GM21576 (cell line): Measurements from ENCODE around the gene RAET1E.
"Not testable (repeated sequence)": the region's sequence is repeated elsewhere in the genome, so short reads cannot be mapped to it uniquely, and the experiment has no call there.

Source experiments
- ATAC-seq: cut with Tn5 transposase; IDR thresholded peaks from one replicate; pipeline ENCODE4 v1.9.1; 2021; ENCODE audit warnings: mild to moderate bottlenecking, moderate library complexity; ENCODE audit not compliant: unreplicated experiment

The RAET1E gene

GRCh38 chr6:149891864-149892263, 6.0 kb downstream of the RAET1E start:
- ATAC-seq = not testable (repeated sequence)

DNA sequence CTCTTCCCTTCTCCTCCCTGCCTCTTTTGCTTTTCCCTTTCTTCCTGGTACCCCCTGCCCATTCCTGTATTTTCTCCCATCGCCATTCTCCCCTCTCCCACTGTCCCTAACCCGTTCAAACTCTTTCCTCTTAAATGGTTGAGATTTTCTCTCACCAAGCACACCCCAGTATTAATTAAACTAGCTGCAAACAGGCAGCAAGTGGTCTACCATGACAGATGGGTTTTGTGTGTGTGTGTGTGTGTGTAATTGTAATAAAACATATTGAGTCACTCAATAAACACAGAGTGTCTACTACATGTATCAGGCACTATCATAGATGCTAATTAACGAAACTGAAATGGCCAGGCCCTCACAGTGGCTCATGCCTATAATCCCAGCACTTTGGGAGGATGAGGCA, 6.7 kb downstream of the RAET1E start:
- no peak for ATAC-seq

GRCh38 chr6:149890629-149891045, 7.3 kb downstream of the RAET1E start:
- ATAC-seq = no peak

DNA sequence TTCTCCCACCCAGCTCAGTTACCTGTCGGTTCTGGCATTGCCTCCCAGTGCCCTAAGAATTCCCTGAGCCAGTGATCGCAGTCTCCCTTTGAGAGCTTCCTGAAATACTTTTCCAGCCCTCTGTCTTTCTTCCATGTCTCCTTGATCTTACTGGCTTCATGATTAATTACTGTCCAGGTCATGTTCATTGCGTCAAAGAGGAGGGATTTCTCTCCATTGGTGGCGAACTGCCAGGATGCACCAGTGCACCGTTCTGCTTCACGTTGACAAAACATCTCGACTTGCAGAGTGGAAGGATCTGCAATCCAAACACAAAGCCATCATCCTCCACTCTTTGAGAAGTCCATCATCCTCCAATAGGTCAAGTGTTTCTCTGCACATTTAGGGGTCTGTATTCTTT, 8.6 kb downstream of the RAET1E start:
- no peak for ATAC-seq

DNA sequence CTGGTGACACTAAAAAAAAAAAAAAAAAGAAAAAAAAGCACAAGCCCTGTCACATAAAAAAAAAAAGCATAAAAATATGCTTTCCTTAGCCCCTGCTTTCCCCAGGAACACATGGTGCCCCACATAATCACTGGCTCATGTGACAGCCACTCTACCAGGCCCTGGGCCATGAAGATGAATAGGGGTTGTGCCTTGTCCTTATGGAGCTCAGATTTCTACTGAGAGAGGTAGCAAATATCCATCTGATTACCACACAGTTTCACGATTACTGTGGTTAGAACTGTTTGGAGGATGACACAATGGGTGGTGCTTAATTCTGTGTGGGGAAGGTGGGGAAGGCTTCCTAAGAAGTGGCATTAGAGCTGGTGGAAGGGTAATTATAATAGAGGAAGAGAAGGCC, 9.3 kb downstream of the RAET1E start:
- ATAC-seq = no peak

- no peak for ATAC-seq
These were observed 9.8 kb downstream of the RAET1E start for GRCh38 chr6:149888093-149888492.

DNA sequence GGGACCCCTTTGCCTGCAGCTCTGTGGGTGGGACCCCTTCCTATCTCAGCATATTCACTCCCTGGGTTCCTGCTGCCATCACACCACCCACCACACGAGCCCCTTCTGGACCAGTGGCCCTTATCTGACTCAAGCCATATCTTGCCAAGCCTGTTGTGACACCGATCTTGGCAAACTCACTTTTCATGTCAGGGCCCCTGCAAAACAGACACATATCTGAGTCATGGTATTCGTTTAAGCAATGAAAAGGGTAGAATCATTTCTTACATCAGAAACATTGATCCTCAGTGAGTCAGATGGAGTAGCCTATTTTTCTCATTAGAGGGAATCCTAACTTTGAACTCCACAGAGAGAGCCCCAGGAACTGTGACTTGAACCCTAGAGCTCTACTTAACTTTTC, 10.6 kb downstream of the RAET1E start:
- no peak for ATAC-seq

DNA sequence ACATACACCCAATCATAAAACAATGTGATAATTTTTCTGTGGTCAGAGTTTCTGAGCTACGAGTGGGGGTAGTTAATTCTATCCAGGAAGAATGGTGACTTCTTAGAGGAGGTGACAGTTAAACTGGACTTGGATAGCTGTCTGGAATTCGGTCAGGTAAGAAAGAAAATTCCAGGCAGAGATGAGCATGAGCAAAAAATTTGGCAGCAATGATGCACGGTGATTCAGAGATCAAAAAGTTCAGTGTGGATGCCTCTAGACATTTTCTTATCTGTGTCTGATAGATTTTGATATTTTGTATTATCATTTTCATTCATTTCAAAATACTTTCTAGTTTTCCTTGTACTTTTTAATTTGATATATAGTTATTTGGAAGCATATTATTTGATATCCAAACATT, 12.0 kb downstream of the RAET1E start:
- no peak for ATAC-seq

DNA sequence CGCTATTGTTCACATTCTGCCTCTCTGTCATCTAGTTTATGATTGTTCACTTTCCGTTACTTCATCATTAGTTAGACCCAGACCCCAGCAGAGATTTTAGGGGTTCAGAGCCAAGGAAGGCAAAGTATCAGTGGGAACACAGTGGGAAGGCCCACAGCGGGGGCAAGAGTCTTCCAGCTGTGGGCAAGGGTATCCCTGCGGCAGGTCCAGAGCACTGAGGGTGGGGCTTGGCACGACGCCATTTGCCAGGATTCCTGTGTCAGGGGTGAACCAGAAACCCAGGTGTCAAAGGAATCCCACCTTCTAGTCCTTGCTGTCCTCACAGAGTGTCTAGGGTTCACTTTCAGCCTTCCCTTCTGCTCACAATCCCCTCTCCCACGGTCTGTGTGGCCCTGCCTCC, 13.3 kb downstream of the RAET1E start:
- no peak for ATAC-seq

GRCh38 chr6:149884215-149884614, 13.7 kb downstream of the RAET1E start:
- ATAC-seq = no peak

DNA sequence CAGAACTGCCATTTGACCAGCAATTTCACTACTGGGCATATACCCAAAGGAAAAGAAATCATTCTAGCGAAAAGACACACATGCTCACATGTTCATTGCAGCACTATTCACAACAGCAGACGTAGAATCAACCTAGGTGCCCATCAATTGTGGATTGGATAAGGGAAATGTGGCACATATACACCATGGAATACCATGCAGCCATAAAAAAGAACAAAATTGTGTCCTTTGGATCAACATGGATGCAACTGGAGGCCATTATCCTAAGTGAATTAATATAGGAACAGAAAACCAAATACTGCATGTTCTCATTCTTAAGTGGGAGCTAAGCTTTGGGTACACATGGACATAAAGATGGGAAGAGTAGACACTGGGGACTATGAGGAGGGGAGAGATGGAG, 16.1 kb downstream of the RAET1E start:
- ATAC-seq = no peak

- no peak for ATAC-seq
These were observed 16.7 kb downstream of the RAET1E start for GRCh38 chr6:149881066-149881766.

DNA sequence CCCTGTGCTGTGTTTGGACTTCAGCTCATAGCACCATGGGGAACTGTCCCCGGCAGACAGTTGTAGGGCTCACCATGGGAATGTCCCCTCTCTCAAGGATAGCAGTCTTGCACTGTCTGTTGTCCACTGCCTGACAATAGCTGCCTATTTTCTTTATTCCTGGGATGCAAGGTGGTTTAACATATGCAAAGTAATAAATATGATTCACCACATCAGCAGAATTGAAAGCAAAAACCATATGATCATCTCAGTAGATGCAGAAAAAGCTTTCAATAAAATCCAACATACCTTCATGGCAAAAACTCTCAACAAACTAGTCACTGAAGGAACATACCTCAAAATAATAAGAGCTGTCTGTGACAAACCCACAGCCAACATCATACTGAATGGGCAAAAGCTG, 20.3 kb downstream of the RAET1E start:
- no peak for ATAC-seq

DNA sequence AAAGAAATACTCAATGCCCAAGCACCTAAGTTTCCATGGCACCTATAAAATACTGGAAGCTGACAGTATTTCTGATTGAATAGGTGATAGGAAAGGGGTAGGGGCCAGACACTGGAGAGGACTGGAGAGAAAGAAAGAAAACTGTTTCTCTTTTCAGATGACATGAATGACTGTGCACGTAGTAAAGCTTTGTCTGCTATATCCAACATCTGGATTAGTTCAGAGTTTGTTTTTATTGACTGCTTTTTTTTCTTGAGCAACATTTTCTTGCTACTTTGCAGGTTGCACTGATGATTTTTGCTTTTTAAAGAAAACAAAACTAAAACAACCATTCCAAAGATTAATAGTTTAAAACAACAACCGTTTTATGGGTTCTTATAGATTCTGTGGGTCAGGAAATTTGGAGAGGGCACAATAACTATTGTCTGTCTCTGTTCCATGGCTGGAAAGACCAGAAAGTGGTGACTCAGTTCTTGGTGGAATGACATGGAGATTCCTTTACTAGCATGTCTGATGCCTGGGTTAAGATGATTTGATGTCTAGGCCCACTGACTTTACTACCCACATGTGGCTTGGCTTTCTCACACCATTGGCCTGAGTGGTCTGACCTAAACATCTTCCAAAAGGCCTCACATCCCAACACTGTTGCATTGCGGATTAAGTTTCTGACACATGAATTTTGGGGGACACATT, 21.5 kb downstream of the RAET1E start:
- no peak for ATAC-seq

- ATAC-seq = no peak
These were observed 25.7 kb downstream of the RAET1E start for GRCh38 chr6:149872233-149872632.

- no peak for ATAC-seq
These were observed 26.7 kb downstream of the RAET1E start for GRCh38 chr6:149871182-149871581.

- ATAC-seq = no peak
These were observed 28.5 kb downstream of the RAET1E start for GRCh38 chr6:149869275-149869892.

DNA sequence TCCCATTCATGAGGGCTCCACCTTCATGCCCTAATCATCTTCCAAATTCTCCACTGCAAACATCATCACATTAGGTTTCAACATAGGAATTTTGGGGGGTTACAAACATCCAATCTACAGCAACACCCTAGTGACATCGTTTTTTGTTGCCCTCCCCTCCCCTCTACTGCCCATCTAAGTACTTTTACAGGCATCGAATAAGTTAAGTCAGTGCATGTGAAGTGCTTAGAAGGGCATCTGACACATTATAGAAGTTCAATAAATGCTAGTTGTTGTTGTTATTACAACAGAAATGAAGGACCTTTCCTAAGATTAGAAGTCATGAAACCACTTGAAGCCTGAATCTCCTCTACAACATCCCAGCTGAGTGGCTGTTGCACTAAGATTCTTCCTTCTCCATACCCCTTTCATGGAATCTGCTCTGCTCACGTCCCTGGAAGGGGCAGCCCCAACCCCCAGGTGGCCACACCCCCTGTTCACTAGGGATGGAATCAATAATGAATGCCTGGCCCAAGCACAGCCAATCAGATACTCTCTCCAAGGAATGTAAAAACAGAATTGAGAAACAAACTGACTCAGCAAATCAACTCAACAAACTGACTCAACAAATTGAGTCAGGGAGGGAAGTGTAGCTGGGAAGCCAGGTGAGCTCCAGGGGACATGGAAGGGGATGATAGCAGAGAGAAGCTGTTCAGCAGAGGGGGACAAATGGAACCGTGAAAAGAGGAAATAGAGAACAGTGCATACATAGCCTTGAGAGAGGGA, 29.9 kb downstream of the RAET1E start:
- no peak for ATAC-seq

- no peak for ATAC-seq
These were observed 33.1 kb downstream of the RAET1E start for GRCh38 chr6:149864578-149865535.
